NCI-H345 treated with DMSO at 0.1 percent for 48 hours (cell line): ENCODE data around the gene PCED1B.

Experiments used
- DNase-seq: peaks from one replicate; lab custom pipeline; 2025; ENCODE audit not compliant: unreplicated experiment; lab: John Stamatoyannopoulos, UW

Gene PCED1B

DNA sequence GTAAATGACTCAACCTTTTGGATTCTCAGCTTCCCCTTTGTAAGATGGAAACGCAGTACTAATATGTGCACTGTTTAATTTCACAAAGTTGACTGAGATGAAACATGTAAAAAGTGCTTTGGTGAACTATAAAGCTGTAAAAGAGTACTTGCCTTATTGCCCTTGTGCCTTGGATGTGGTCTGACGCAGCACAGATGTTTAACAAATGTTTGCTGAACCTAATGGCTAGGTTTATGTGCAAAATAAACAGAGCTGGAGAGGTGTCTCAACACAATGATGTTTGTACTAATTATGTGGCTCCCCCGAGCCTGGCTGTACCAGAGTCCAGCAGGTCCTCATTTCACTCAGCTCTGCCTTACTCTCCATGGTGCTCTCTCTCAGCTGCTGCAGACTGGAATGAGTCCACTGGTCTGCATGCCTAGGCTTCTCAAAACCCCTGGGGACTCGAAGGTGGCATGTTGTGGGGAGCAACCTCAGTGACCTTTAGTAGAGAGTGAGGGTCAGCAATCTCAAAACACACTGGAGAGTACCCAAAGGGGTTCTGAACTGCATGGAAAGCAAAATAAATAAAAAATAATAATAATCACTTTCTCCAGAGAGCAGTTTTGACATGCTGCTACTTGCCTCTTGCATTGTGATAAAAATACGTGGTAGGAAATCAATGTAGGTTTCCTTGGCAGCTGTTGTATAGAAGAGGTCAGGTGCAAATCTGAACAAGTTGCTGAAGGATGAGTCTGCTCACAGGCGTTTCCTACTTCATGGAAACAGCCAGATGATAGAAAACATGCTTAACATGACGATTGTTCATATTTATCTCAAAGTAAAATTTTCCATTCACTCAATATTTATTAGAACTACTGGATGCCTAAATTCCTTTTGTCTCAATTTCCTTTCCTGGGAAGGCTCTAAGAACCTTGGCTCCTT is 8.9 kb downstream of the PCED1B start:
- DNase-seq: peak; percentile 52

DNA sequence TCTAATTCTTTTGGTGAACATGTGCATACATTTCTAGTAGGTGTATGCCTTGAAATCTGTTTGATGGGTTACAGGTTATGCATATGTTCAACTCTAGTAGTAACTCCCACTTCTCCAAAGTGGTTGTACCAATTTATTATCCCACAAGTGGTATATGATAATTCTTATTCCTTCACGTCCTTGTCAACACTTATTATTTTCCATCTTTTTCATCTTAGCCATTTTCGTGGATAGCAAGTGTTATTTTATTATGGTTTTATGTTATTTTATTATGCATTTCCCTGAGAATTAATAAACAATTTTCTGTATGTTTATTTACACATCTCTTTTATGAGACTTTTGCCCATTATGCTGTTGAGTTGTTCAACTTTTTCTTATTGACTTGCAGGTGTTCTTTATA is 11.6 kb downstream of the PCED1B start:
- no peak for DNase-seq

GRCh38 chr12:47094804-47095203 is 15.4 kb downstream of the PCED1B start:
- no peak for DNase-seq

DNA sequence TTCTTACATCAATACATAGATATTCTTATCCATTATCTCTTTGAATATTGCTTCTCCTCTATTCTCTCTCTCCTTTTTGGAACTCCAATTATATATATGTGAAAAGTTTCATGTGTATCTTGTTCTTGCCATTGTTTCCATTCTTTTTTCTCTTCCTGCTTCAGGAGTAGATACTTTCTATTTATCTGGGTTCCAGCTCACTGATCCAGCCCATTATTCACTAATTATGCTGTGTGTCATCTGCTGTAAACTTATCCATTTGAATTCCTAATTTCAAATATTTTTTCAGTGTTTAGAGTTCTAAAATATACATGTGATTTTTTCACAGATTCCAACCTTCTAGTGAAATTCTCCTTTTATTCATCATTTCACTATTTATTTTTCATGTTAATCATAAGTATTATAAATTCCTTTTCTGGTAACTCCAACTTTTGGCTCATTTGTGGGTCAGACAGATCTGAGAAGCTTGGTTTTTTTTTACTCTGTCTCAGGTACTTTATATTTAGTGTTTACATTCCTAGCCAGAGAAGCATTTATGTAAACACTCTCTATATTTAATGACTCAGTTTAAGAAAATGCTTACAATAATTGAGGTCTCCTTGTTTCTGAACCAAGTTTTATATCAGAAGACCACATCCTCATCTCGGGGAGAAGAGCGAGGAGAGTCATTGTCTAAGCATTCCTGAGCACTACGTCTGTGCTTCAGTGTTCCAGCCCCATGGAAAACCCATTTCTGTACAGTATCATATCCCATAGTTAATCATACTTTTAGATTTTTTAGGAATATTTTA is 16.2 kb downstream of the PCED1B start:
- no peak for DNase-seq

- DNase-seq: no peak
Observed at GRCh38 chr12:47097276-47097896, 18.0 kb downstream of the PCED1B start.

- DNase-seq: no peak
Observed at GRCh38 chr12:47098099-47098498, 18.7 kb downstream of the PCED1B start.

GRCh38 chr12:47099610-47100009 is 20.2 kb downstream of the PCED1B start:
- DNase-seq: no peak

DNA sequence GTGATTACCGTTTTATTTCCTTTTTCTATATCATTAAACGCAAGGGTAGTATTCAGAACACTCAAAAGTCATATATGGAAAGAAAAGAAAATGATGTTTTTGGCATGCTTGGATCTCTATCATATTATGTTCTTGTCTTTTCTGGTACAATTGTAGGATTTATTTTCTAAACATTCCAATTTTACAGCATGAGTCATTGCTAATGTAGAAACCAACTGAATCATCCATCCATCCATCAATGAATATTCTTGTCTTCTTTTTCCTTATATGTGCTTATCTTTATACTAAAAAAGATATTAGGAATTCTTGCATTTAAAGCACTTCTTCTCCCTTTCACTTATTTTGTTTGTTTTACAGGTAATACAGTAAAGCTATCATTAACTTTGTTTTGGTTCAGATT is 20.7 kb downstream of the PCED1B start:
- DNase-seq: no peak

DNA sequence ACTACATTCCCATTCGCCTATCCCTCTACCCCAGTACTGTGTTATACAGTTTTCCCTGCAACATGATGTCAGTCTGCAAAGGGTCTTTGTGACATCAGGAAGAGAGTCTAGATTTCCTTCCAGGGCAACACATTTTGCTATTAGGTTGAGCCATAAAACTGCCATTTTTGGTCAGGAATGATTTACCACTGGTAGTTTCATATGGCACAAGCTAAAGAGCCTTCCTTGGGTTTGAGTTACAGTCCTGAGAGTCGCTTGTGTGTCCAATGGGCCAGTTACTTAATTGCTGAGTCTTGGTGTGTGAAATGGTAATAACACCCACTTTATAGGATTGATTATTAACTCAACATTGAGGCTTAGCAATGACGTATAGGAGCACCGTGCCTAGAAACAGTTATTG is 23.0 kb downstream of the PCED1B start:
- DNase-seq: no peak

GRCh38 chr12:47102845-47103651 is 23.6 kb downstream of the PCED1B start:
- DNase-seq: no peak

GRCh38 chr12:47105914-47106674 is 26.7 kb downstream of the PCED1B start:
- DNase-seq: no peak

GRCh38 chr12:47107446-47107845 is 28.0 kb downstream of the PCED1B start:
- DNase-seq: no peak

GRCh38 chr12:47107926-47108325 is 28.5 kb downstream of the PCED1B start:
- no peak for DNase-seq

GRCh38 chr12:47110011-47110541 is 30.7 kb downstream of the PCED1B start:
- DNase-seq: no peak

- DNase-seq: no peak
Observed at GRCh38 chr12:47110718-47111391, 31.4 kb downstream of the PCED1B start.

DNA sequence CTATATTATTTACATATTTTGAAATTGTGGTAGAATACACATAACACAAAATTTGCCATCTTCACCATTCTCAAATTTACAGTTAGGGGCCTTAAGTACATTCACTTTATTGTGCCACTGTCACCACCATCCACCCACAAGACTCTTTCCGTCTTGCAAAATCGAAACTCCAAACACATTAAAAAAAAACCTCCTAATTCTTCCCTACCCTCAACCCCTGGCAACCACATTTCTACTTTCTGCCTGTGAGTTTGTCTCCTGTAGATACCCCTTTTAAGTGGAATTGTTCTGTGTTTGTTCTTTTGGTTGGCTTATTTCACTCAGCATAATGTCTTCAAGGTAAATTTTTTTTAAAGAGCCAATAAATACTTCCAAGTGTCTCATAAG is 32.0 kb downstream of the PCED1B start:
- no peak for DNase-seq

DNA sequence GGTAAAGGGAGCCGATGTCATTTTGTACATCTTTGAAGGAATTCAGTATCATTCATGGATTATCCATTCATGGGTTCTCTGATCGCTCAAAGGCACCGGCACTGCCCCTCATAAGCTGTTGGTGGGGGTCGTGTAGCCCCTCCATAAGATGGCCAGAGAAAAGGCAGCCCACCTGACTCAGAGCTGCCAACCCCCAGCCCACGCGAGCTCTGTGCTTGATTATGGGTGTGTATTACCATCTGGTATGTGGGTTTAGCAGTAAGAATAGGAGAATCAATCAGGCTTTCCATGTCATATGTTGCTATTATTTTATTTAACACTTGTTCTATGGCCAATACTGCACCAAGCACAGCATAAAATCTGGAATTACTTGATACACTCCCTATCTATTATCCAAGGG is 32.4 kb downstream of the PCED1B start:
- no peak for DNase-seq

DNA sequence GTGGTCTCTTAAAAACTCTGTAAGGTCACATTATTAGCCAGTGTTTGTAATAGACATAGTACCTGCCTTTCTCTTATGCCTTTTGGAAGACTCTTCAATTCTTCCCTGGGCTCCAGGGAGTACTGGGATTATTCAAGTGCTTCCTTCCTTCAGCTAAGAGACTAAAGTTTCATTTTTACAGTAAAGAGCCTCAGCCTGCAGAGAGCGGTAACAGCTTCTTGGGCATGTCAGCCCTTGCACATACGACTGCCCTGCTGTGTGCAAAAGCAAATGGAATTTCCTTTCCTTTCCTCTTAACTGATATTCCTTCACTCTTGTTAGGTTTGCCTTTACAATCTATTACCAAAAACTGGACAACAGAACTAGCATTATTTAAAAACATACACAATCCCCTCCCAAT is 33.3 kb downstream of the PCED1B start:
- DNase-seq: no peak

- DNase-seq: no peak
Observed at GRCh38 chr12:47114481-47114892, 35.1 kb downstream of the PCED1B start.
